ENCODE results near the gene LIMK1. TPM values are rescaled to one million over a fixed set of nuclear protein-coding genes. Genes with fewer than 3 reads are reported as not detected.

The LIMK1 gene
- total and polyA plus RNA-seq, 2 of the 4 experiments (the other 2 are of a cell fraction) = 25.8 to 48.0 TPM

DNA sequence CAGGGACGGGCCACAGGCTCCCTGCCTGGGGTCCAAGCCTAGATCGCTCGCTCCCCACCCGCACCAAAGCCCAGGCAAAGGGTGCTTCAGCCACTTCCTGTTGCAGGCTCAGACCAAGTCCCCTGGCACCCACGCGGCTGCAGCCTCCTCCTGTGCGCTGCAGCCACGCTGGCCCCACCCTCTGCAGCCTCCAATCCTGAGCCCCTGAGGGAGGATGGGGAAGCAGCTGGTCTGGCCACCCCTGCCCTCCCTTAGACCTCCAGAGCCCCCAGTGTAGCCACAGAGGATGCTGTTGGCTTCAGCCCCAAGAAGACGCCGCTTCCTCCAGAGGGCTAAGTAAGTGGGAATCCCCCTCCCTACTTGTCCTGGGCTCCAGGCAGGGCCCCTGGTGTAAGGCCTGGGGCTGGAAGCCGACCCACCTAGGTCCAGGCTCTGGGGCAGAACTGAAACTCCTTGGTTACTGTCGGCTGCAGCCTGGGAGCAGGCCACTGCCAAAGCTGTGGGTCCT is 9.4 kb downstream of the LIMK1 start:
- H3K56ac ChIP-seq (ENCODE audit: extremely low read depth, insufficient read depth, low read length) = no peak overlapping the region
- POLR2A ChIA-PET (ENCODE audit: unreplicated experiment) = interaction anchor here (0.6 to 0.8 kb wide), 3 partner anchors 9 to 633 kb away, joined by 3 to 6 read pairs (median 3); partner anchors contain the start of gene LIMK1
- peak overlapping the region; percentile 44 to 72; a peak in 2 of 4 replicates for H4K8ac ChIP-seq (ENCODE audit: low read depth in 2 of 2, low read length in 2 of 2)
- in situ Hi-C loops (cut with MboI; ENCODE audit: low sequenced_read_pairs) (no loop called here), dilution Hi-C loops (cut with HindIII; ENCODE audit: low sequenced_read_pairs, unreplicated experiment) (no loop called here), intact Hi-C loops (cut with micrococcal nuclease) (no loop called here)
- H4K20me1 ChIP-seq (ENCODE audit: insufficient read depth, low read length) = peaks cover 5% of the 10 kb centered on the region; the same call in 1 of the 2 replicates
- H3K4me2 ChIP-seq (ENCODE audit: low read depth, low read length) = no peak overlapping the region
- H2BK20ac ChIP-seq (ENCODE audit: low read depth, low read length) = peak overlapping the region; percentile 81
- H2AFZ ChIP-seq (replicated peaks; ENCODE audit: low read length, poor library complexity) = peak overlapping the region; percentile 61
- H4K91ac ChIP-seq (ENCODE audit: insufficient read depth, low read depth, low read length) = peak overlapping the region; percentile 70
- 74% methylated on average over 5 of the region's 12 CpGs; no CpG with 5 or more reads in 1 of the 2 experiments for WGBS, 2 experiments (ENCODE audit: extremely low coverage in 2 of 2, insufficient read length in 1 of 2)
- peaks cover 25 to 80% of the 10 kb centered on the region in 2 experiments for H3K79me1 ChIP-seq (ENCODE audit: low read depth in 1 of 2, low read length in 2 of 2)
- peak overlapping the region; percentile 92 for H2BK5ac ChIP-seq (ENCODE audit: low read depth, low read length, poor library complexity, severe bottlenecking)
- peaks cover 9% of the 10 kb centered on the region for H3K9me3 ChIP-seq (ENCODE audit: control insufficient read depth, insufficient read depth, low read length)
- TF ChIP-seq NFE2L2 (IDR thresholded peaks at IDR 0.05; ENCODE audit: low read depth, low read length) = no peak
- TF ChIP-seq MAFK (IDR thresholded peaks at IDR 0.05; ENCODE audit: low read depth, low read length) = no peak
- no peak for TF ChIP-seq POLR2A (IDR thresholded peaks at IDR 0.05; ENCODE audit: low read depth, low read length)
- TF ChIP-seq RFX5 (IDR thresholded peaks at IDR 0.05; ENCODE audit: low read depth, low read length) = no peak
- TF ChIP-seq, protein P1, sequence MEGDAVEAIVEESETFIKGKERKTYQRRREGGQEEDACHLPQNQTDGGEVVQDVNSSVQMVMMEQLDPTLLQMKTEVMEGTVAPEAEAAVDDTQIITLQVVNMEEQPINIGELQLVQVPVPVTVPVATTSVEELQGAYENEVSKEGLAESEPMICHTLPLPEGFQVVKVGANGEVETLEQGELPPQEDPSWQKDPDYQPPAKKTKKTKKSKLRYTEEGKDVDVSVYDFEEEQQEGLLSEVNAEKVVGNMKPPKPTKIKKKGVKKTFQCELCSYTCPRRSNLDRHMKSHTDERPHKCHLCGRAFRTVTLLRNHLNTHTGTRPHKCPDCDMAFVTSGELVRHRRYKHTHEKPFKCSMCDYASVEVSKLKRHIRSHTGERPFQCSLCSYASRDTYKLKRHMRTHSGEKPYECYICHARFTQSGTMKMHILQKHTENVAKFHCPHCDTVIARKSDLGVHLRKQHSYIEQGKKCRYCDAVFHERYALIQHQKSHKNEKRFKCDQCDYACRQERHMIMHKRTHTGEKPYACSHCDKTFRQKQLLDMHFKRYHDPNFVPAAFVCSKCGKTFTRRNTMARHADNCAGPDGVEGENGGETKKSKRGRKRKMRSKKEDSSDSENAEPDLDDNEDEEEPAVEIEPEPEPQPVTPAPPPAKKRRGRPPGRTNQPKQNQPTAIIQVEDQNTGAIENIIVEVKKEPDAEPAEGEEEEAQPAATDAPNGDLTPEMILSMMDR (conservative IDR thresholded peaks at IDR 0.05; ENCODE audit: low read depth, low read length) = no peak
- TF ChIP-seq RAD21 (IDR thresholded peaks at IDR 0.05; ENCODE audit: low read length) = no peak
- no peak for TF ChIP-seq MAZ (IDR thresholded peaks at IDR 0.05; ENCODE audit: borderline replicate concordance, low read depth, low read length)
- no peak for TF ChIP-seq RCOR1 (IDR thresholded peaks at IDR 0.05; ENCODE audit: insufficient replicate concordance, low read length)
- TF ChIP-seq FOS (IDR thresholded peaks at IDR 0.05; ENCODE audit: low read depth, low read length) = no peak
- no peak for TF ChIP-seq SMC3 (IDR thresholded peaks at IDR 0.05; ENCODE audit: low read depth, low read length)
- no peak for TF ChIP-seq CHD1 (IDR thresholded peaks at IDR 0.05; ENCODE audit: low read depth, low read length)
- no peak for TF ChIP-seq MXI1 (IDR thresholded peaks at IDR 0.05; ENCODE audit: borderline replicate concordance, low read depth, low read length)
- TF ChIP-seq, protein P2, sequence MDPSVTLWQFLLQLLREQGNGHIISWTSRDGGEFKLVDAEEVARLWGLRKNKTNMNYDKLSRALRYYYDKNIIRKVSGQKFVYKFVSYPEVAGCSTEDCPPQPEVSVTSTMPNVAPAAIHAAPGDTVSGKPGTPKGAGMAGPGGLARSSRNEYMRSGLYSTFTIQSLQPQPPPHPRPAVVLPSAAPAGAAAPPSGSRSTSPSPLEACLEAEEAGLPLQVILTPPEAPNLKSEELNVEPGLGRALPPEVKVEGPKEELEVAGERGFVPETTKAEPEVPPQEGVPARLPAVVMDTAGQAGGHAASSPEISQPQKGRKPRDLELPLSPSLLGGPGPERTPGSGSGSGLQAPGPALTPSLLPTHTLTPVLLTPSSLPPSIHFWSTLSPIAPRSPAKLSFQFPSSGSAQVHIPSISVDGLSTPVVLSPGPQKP (IDR thresholded peaks at IDR 0.05; ENCODE audit: borderline replicate concordance, low read depth, low read length) = no peak
- TF ChIP-seq, protein P3, sequence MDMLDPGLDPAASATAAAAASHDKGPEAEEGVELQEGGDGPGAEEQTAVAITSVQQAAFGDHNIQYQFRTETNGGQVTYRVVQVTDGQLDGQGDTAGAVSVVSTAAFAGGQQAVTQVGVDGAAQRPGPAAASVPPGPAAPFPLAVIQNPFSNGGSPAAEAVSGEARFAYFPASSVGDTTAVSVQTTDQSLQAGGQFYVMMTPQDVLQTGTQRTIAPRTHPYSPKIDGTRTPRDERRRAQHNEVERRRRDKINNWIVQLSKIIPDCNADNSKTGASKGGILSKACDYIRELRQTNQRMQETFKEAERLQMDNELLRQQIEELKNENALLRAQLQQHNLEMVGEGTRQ (IDR thresholded peaks at IDR 0.05; ENCODE audit: low read depth, low read length) = no peak
- TF ChIP-seq BHLHE40 (IDR thresholded peaks at IDR 0.05; ENCODE audit: low read depth, low read length) = no peak
- no peak for TF ChIP-seq CEBPB (IDR thresholded peaks at IDR 0.05; ENCODE audit: low read depth, low read length)
- no peak overlapping the region for H3K18ac ChIP-seq (ENCODE audit: low read depth, low read length)
- H2AK5ac ChIP-seq (ENCODE audit: low read depth, low read length) = peak overlapping the region; percentile 91
- peak overlapping the region; percentile 92 for H2AK9ac ChIP-seq (replicated peaks; ENCODE audit: low read depth, low read length, poor library complexity)
- CTCF ChIA-PET = no interaction called here
- no peaks in the 10 kb centered on the region for H3K27me3 ChIP-seq (ENCODE audit: control insufficient read depth, insufficient read depth, low read length)
- H3K27ac ChIP-seq (ENCODE audit: insufficient read depth, low read length) = peak overlapping the region; percentile 81
- BruUV-seq (replicated peaks) = no TSS peak
- peak overlapping the region; percentile 63; the same call in 1 of the 3 replicates for H2BK15ac ChIP-seq (ENCODE audit: low read depth, low read length)
- H3K14ac ChIP-seq (replicated peaks; ENCODE audit: low read depth, low read length) = peak overlapping the region; percentile 44
- H3K4me3 ChIP-seq (ENCODE audit: insufficient read depth, low read depth, low read length) = no peak overlapping the region
- no peak overlapping the region for H3K23ac ChIP-seq (ENCODE audit: low read depth, low read length)
- ATAC-seq (ENCODE audit: low read depth) (no peak), DNase-seq (peak; percentile 19)
- H3K4me1 ChIP-seq (ENCODE audit: control insufficient read depth, insufficient read depth, low read length) = peaks cover 22% of the 10 kb centered on the region
- peak overlapping the region; percentile 92 for H2BK120ac ChIP-seq (ENCODE audit: low read depth, low read length)
- peak overlapping the region; percentile 96 for H3K4ac ChIP-seq (ENCODE audit: low read depth, low read length)
- H3K36me3 ChIP-seq (ENCODE audit: control insufficient read depth, insufficient read depth, low read length) = peaks cover 24% of the 10 kb centered on the region
- peaks cover 3% of the 10 kb centered on the region; the same call in 1 of the 2 replicates for H3K9me1 ChIP-seq (ENCODE audit: insufficient read depth, low read length)
- no peak overlapping the region for H3K9ac ChIP-seq (ENCODE audit: low read depth, low read length)
- H4K5ac ChIP-seq (ENCODE audit: low read depth, low read length) = peak overlapping the region; percentile 52; the same call in 1 of the 2 replicates

Data from IMR-90 (cell line).